SK-N-SH treated with all-trans-retinoic acid at 6 μM for 48 hours (cell line): ENCODE data around the gene MAP4K4.

ENCODE experiments used
- BACH2 ChIP-seq: fragments of 250-450 bp; sonication (Bioruptor Pico); IDR thresholded peaks from 2 replicates; pipeline ENCODE4 v1.9.0; 2021; ENCODE audit warnings: mild to moderate bottlenecking, borderline replicate concordance
- CSRNP3 ChIP-seq: fragments of 250-450 bp; sonication (Bioruptor Pico); IDR thresholded peaks from 2 replicates; pipeline ENCODE4 v1.5.1; 2021; ENCODE audit warnings: mild to moderate bottlenecking, moderate library complexity
- ESRRG ChIP-seq: fragments of 250-450 bp; sonication (Bioruptor Pico); IDR thresholded peaks from 2 replicates; pipeline ENCODE4 v1.6.1; 2021; ENCODE audit warnings: mild to moderate bottlenecking
- ISL1 ChIP-seq: fragments of 250-450 bp; sonication (Bioruptor Pico); IDR thresholded peaks from 2 replicates; pipeline ENCODE4 v2.1.2; 2022; ENCODE audit warnings: mild to moderate bottlenecking, moderate library complexity
- PATZ1 ChIP-seq: fragments of 250-450 bp; sonication (Bioruptor Pico); IDR thresholded peaks from 2 replicates; pipeline ENCODE4 v1.8.0; 2020; ENCODE audit warnings: mild to moderate bottlenecking, moderate library complexity, borderline replicate concordance
- RARB ChIP-seq: fragments of 250-450 bp; sonication (Bioruptor Pico); IDR thresholded peaks from 2 replicates; pipeline ENCODE4 v1.8.0; 2021; ENCODE audit warnings: mild to moderate bottlenecking, moderate library complexity
- TSHZ2 ChIP-seq: fragments of 250-450 bp; sonication (Bioruptor Pico); IDR thresholded peaks from 2 replicates; pipeline ENCODE4 v1.5.0; 2020; ENCODE audit warnings: mild to moderate bottlenecking, moderate library complexity
- ZFP3 ChIP-seq: fragments of 250-450 bp; sonication (Bioruptor Pico); IDR thresholded peaks from 2 replicates; pipeline ENCODE4 v1.5.0; 2020; ENCODE audit warnings: mild to moderate bottlenecking, moderate library complexity
- ZNF565 ChIP-seq: fragments of 450-650 bp; formaldehyde crosslinking; conservative IDR thresholded peaks from 2 replicates; pipeline ENCODE4 v1.5.0; 2020; ENCODE audit warnings: low read depth, mild to moderate bottlenecking, moderate library complexity

- TF ChIP-seq TSHZ2 (CRISPR knock-in tag): no peak
- no peak for TF ChIP-seq ZNF565 (CRISPR knock-in tag)
- no peak for TF ChIP-seq PATZ1 (CRISPR knock-in tag)
- TF ChIP-seq CSRNP3 (CRISPR knock-in tag): no peak
- TF ChIP-seq BACH2 (CRISPR knock-in tag): no peak
- no peak for TF ChIP-seq RARB (CRISPR knock-in tag)
- no peak for TF ChIP-seq ISL1 (CRISPR knock-in tag)
- no peak for TF ChIP-seq ZFP3
- no peak for TF ChIP-seq ESRRG (CRISPR knock-in tag)
These were observed 133.9 kb downstream of the MAP4K4 start for GRCh38 chr2:101831351-101831865.
